ENCODE data around the gene COPS3. TPM values are rescaled to one million over a fixed set of nuclear protein-coding genes. Genes with fewer than 3 reads are reported as not detected.

COPS3 gene
- polyA plus RNA-seq, 2 donors = 19.2 to 58.3 TPM

- H3K4me3 ChIP-seq (ENCODE audit: low read depth in 1 of 2, low read length in 2 of 2) = no peak overlapping the region
- 89 to 92% methylated on average over 16 of the region's 16 CpGs for WGBS, 2 donors
- H3K27ac ChIP-seq (ENCODE audit: low read depth in 2 of 2, low read length in 1 of 2) = no peak overlapping the region
- no peaks in the 10 kb centered on the region for H3K4me1 ChIP-seq (ENCODE audit: control insufficient read depth in 2 of 2, insufficient read depth in 2 of 2, low read length in 1 of 2)
- no peaks in the 10 kb centered on the region for H3K27me3 ChIP-seq (ENCODE audit: control insufficient read depth in 1 of 2, insufficient read depth in 2 of 2, low read length in 2 of 2)
- H3K36me3 ChIP-seq (ENCODE audit: control insufficient read depth in 2 of 2, insufficient read depth in 2 of 2, low read length in 1 of 2) = no peaks in the 10 kb centered on the region
- H3K9me3 ChIP-seq (ENCODE audit: control insufficient read depth in 2 of 2, insufficient read depth in 1 of 2, low read depth in 1 of 2, low read length in 1 of 2) = no peaks in the 10 kb centered on the region
Measured at GRCh38 chr17:17320188-17320910, 39.3 kb upstream of the COPS3 start.

GRCh38 chr17:17315142-17315821 is 34.2 kb upstream of the COPS3 start:
- H3K36me3 ChIP-seq (ENCODE audit: control insufficient read depth in 2 of 2, insufficient read depth in 2 of 2, low read length in 1 of 2) = peaks cover 0 to 2% of the 10 kb centered on the region in 2 donors
- H3K27ac ChIP-seq (ENCODE audit: low read depth in 2 of 2, low read length in 1 of 2) = no peak overlapping the region
- H3K4me3 ChIP-seq (ENCODE audit: low read depth in 1 of 2, low read length in 2 of 2) = no peak overlapping the region
- H3K4me1 ChIP-seq (ENCODE audit: control insufficient read depth in 2 of 2, insufficient read depth in 2 of 2, low read length in 1 of 2) = no peaks in the 10 kb centered on the region
- H3K27me3 ChIP-seq (ENCODE audit: control insufficient read depth in 1 of 2, insufficient read depth in 2 of 2, low read length in 2 of 2) = no peaks in the 10 kb centered on the region
- WGBS, 2 donors = 75 to 87% methylated on average over 5 to 6 of the region's 6 CpGs
- no peaks in the 10 kb centered on the region for H3K9me3 ChIP-seq (ENCODE audit: control insufficient read depth in 2 of 2, insufficient read depth in 1 of 2, low read depth in 1 of 2, low read length in 1 of 2)

GRCh38 chr17:17314501-17315071 is 33.5 kb upstream of the COPS3 start:
- H3K4me3 ChIP-seq (ENCODE audit: low read depth in 1 of 2, low read length in 2 of 2) = no peak overlapping the region

GRCh38 chr17:17313350-17313991 is 32.4 kb upstream of the COPS3 start:
- 48 to 52% methylated on average over 12 of the region's 12 CpGs for WGBS, 2 donors
- Histone ChIP-seq H3K9me3 (ENCODE audit: control insufficient read depth in 2 of 2, insufficient read depth in 1 of 2, low read depth in 1 of 2, low read length in 1 of 2) (no peaks in the 10 kb centered on the region), H3K27me3 (ENCODE audit: control insufficient read depth in 1 of 2, insufficient read depth in 2 of 2, low read length in 2 of 2) (no peaks in the 10 kb centered on the region), H3K36me3 (ENCODE audit: control insufficient read depth in 2 of 2, insufficient read depth in 2 of 2, low read length in 1 of 2) (peaks cover 0 to 2% of the 10 kb centered on the region in 2 donors), H3K4me3 (ENCODE audit: low read depth in 1 of 2, low read length in 2 of 2) (no peak overlapping the region), H3K4me1 (ENCODE audit: control insufficient read depth in 2 of 2, insufficient read depth in 2 of 2, low read length in 1 of 2) (no peaks in the 10 kb centered on the region), H3K27ac (ENCODE audit: low read depth in 2 of 2, low read length in 1 of 2) (no peak overlapping the region)

More at GRCh38 chr17:17314501-17315071, 33.5 kb upstream of the COPS3 start:
- WGBS, 2 donors = 75 to 79% methylated on average over 5 of the region's 5 CpGs
- Histone ChIP-seq H3K9me3 (ENCODE audit: control insufficient read depth in 2 of 2, insufficient read depth in 1 of 2, low read depth in 1 of 2, low read length in 1 of 2) (no peaks in the 10 kb centered on the region), H3K27ac (ENCODE audit: low read depth in 2 of 2, low read length in 1 of 2) (no peak overlapping the region), H3K4me1 (ENCODE audit: control insufficient read depth in 2 of 2, insufficient read depth in 2 of 2, low read length in 1 of 2) (no peaks in the 10 kb centered on the region), H3K27me3 (ENCODE audit: control insufficient read depth in 1 of 2, insufficient read depth in 2 of 2, low read length in 2 of 2) (no peaks in the 10 kb centered on the region), H3K36me3 (ENCODE audit: control insufficient read depth in 2 of 2, insufficient read depth in 2 of 2, low read length in 1 of 2) (peaks cover 0 to 2% of the 10 kb centered on the region in 2 donors)

GRCh38 chr17:17309356-17309755 is 28.3 kb upstream of the COPS3 start:
- Histone ChIP-seq H3K4me3 (ENCODE audit: low read depth in 1 of 2, low read length in 2 of 2) (no peak overlapping the region), H3K27me3 (ENCODE audit: control insufficient read depth in 1 of 2, insufficient read depth in 2 of 2, low read length in 2 of 2) (no peaks in the 10 kb centered on the region), H3K27ac (ENCODE audit: low read depth in 2 of 2, low read length in 1 of 2) (no peak overlapping the region), H3K4me1 (ENCODE audit: control insufficient read depth in 2 of 2, insufficient read depth in 2 of 2, low read length in 1 of 2) (no peaks in the 10 kb centered on the region), H3K9me3 (ENCODE audit: control insufficient read depth in 2 of 2, insufficient read depth in 1 of 2, low read depth in 1 of 2, low read length in 1 of 2) (no peaks in the 10 kb centered on the region), H3K36me3 (ENCODE audit: control insufficient read depth in 2 of 2, insufficient read depth in 2 of 2, low read length in 1 of 2) (no peaks in the 10 kb centered on the region)
- WGBS, 2 donors = 92 to 100% methylated on average over 1 of the region's 1 CpG

GRCh38 chr17:17305281-17305801 is 24.3 kb upstream of the COPS3 start:
- WGBS, 2 donors = 57 to 59% methylated on average over 8 of the region's 8 CpGs
- Histone ChIP-seq H3K4me3 (ENCODE audit: low read depth in 1 of 2, low read length in 2 of 2) (no peak overlapping the region), H3K36me3 (ENCODE audit: control insufficient read depth in 2 of 2, insufficient read depth in 2 of 2, low read length in 1 of 2) (no peaks in the 10 kb centered on the region), H3K4me1 (ENCODE audit: control insufficient read depth in 2 of 2, insufficient read depth in 2 of 2, low read length in 1 of 2) (no peaks in the 10 kb centered on the region), H3K27ac (ENCODE audit: low read depth in 2 of 2, low read length in 1 of 2) (no peak overlapping the region), H3K9me3 (ENCODE audit: control insufficient read depth in 2 of 2, insufficient read depth in 1 of 2, low read depth in 1 of 2, low read length in 1 of 2) (no peaks in the 10 kb centered on the region), H3K27me3 (ENCODE audit: control insufficient read depth in 1 of 2, insufficient read depth in 2 of 2, low read length in 2 of 2) (no peaks in the 10 kb centered on the region)

GRCh38 chr17:17304521-17304985 is 23.5 kb upstream of the COPS3 start:
- H3K27me3 ChIP-seq (ENCODE audit: control insufficient read depth in 1 of 2, insufficient read depth in 2 of 2, low read length in 2 of 2) = no peaks in the 10 kb centered on the region
- no peak overlapping the region for H3K27ac ChIP-seq (ENCODE audit: low read depth in 2 of 2, low read length in 1 of 2)
- H3K4me3 ChIP-seq (ENCODE audit: low read depth in 1 of 2, low read length in 2 of 2) = no peak overlapping the region
- no peaks in the 10 kb centered on the region for H3K9me3 ChIP-seq (ENCODE audit: control insufficient read depth in 2 of 2, insufficient read depth in 1 of 2, low read depth in 1 of 2, low read length in 1 of 2)
- H3K4me1 ChIP-seq (ENCODE audit: control insufficient read depth in 2 of 2, insufficient read depth in 2 of 2, low read length in 1 of 2) = no peaks in the 10 kb centered on the region
- WGBS, 2 donors = 66 to 69% methylated on average over 2 of the region's 2 CpGs
- H3K36me3 ChIP-seq (ENCODE audit: control insufficient read depth in 2 of 2, insufficient read depth in 2 of 2, low read length in 1 of 2) = no peaks in the 10 kb centered on the region

GRCh38 chr17:17303847-17304490 is 22.9 kb upstream of the COPS3 start:
- peak overlapping the region; percentile 60 to 66 for H3K27ac ChIP-seq (ENCODE audit: low read depth in 2 of 2, low read length in 1 of 2)
- no peaks in the 10 kb centered on the region for H3K36me3 ChIP-seq (ENCODE audit: control insufficient read depth in 2 of 2, insufficient read depth in 2 of 2, low read length in 1 of 2)
- peak overlapping the region; percentile 63 to 68 for H3K4me3 ChIP-seq (ENCODE audit: low read depth in 1 of 2, low read length in 2 of 2)
- WGBS, 2 donors = 19 to 20% methylated on average over 19 to 21 of the region's 21 CpGs
- H3K9me3 ChIP-seq (ENCODE audit: control insufficient read depth in 2 of 2, insufficient read depth in 1 of 2, low read depth in 1 of 2, low read length in 1 of 2) = no peaks in the 10 kb centered on the region
- no peaks in the 10 kb centered on the region for H3K27me3 ChIP-seq (ENCODE audit: control insufficient read depth in 1 of 2, insufficient read depth in 2 of 2, low read length in 2 of 2)
- no peaks in the 10 kb centered on the region for H3K4me1 ChIP-seq (ENCODE audit: control insufficient read depth in 2 of 2, insufficient read depth in 2 of 2, low read length in 1 of 2)
